ENCODE measurements around the gene KCNK5.

The KCNK5 gene

DNA sequence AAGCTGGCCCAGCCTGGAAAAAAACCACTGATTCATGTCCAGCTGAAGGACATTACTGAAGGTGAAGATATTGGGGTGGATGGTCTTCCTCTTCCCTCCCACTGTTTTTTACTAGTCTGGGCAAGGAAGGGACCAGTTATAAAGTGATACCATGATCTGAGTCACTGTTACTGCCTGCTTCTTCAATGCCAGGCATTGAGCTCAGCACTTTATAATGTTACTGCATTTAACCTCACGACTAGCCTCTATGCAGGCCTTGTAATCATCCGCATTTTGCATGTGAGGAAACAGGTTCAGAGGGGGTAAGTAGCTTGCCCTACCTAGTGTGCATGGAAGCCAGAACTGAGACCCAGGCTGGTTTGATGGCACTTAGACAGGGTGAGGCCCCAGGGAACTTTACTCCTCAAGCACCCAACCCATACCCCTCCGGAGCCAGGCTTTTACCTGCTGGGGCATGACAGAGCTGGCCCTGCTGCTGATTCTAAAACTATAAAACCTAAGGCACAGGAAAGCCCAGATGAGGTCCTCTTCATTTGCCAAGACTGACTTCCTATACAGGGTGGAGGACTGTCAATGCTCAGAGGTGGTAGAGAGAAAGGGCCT, 11.0 kb upstream of the KCNK5 start:
- DNase-seq, result no peak

- DNase-seq, result no peak
Observed at GRCh38 chr6:39239527-39240154, 10.4 kb upstream of the KCNK5 start.

GRCh38 chr6:39236742-39237141, 7.5 kb upstream of the KCNK5 start:
- DNase-seq, result no peak

- no peak for DNase-seq
Observed at GRCh38 chr6:39233333-39233732, 4.1 kb upstream of the KCNK5 start.

GRCh38 chr6:39231521-39232243, 2.4 kb upstream of the KCNK5 start:
- DNase-seq, result no peak

DNA sequence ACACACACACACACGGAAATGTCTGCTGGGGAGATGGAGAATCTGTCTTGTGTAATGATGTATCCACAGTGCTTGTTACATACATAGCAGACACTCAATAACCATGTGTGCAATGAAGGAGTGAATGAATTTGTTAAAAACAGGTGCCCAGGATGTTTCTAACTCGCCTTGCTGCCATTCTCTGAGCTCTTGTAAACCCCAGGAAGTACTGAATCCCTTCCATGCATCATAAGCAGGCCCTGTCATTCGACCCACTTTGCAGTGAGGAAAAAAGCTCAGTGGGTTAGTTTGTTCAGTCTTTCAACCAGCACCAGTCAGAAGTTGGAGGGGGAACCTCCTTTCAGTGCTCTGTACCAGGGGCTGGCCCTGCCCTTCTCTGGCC, 1.4 kb upstream of the KCNK5 start:
- DNase-seq, result no peak

DNA sequence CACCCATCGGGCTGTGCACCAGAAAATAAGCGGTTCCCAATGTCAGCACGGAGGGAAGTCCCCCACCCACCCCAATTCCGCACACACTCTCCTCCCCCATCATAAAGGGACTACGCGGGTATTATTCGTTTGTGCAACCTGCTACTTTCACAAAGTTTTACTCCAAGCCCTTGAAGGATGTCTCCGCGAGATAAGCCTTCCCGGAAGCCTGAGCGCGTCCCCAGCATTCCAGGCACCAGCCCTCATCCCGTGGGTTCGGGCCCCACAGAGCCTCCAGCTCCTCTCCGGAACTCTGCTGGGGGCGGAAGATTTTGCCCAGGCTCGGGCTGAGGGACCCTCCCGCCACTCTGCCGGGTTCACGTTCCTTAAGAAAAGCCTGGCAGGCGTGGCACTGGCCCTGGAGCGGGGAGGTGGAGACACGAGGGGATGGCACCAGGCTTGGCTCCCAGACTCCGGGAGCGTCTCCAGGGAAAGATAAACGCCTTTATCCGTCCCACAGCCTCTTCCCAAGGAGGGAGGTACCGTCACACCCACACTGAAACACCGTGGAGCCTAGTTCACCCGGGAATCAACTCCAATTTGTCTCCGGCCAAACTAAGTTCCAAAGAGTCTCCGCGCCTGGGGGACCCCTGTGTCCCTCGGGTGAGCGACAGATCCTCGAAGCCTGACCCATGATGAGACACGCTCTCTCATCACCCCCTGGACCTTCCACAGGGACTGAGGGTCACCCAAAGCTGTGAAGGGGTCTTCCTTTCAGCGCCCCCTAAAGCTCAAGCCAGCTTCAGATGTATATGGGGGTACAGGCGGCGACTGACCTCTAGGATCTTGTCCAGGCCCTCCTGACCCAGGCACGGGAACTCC, 934 bp downstream of the KCNK5 start:
- no peak for DNase-seq

DNA sequence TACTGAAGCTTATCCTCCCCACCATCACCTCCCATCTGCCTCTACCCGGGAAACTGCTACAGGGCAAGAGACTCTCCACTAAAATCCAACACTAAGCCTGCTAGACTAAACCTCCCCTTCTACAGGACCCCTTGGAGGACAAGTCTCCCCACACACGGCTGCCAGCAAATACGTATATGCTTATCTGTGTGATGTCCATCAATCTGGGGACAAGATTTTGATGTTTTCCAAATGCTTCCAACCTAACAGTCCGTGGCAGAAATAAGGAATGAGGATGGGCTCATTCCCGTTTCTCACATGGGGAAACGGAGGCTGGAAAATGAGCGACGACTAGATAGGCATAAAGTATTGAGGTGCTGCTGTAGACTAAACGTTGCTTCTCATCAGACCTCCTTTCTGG, 1.8 kb downstream of the KCNK5 start:
- no peak for DNase-seq

DNA sequence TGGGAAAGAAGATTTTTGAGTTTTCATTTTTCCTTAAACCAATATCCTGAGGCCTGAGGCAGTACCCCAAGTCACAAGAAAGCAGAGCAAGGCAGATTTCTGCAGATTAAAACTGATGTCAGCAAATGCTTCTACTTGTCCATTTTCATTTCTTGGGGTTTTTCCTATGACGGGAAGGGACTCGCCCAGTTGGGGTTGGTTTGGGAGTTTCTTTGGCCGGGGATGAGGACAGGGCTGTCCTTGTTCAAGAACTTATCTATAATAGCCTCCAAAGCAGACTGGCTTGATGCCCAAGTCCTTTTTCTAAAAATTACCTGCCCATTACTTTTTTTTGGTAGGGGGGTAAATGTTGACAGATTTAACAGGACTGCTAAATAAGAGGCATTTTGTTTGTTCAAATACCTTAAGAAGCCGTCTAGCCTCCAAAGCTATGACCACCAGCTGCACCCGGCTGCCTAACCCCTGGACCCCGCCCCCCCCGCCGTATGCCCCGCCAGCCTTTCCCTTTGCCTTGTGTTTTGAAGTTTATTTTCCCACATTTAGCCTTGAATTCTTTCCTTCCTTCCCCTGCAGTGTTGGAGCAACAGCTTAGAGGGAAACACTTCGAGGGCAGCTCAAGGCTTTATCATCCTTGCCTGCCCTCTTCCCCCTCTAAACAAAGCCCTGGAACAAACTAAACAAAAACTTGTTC, 2.5 kb downstream of the KCNK5 start:
- no peak for DNase-seq

- no peak for DNase-seq
Observed at GRCh38 chr6:39225946-39226437, 3.3 kb downstream of the KCNK5 start.

- DNase-seq, result no peak
Observed at GRCh38 chr6:39225543-39225942, 3.7 kb downstream of the KCNK5 start.

- DNase-seq, result no peak
Observed at GRCh38 chr6:39224523-39225182, 4.6 kb downstream of the KCNK5 start.

DNA sequence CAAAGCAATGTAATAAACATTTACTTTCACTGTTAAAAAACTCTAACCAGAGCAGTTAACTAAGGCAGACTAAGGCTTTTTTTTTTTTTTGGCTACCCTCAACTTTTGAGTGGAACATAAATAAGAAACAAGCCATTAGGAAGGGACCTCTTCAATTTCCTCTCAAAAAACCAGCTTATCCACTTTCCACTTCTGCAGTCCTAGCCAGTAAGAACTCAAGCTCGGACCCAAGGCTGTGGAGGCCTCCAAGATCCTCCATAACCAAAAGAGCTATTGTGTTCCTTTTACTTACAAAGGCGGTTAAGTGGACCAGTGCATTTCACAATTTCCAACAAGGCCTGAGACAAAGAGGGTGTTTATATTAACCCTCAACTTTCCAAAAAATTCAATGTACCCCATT, 5.3 kb downstream of the KCNK5 start:
- DNase-seq, result no peak

GRCh38 chr6:39223555-39223954, 5.7 kb downstream of the KCNK5 start:
- DNase-seq, result no peak

GRCh38 chr6:39223061-39223460, 6.2 kb downstream of the KCNK5 start:
- no peak for DNase-seq

DNA sequence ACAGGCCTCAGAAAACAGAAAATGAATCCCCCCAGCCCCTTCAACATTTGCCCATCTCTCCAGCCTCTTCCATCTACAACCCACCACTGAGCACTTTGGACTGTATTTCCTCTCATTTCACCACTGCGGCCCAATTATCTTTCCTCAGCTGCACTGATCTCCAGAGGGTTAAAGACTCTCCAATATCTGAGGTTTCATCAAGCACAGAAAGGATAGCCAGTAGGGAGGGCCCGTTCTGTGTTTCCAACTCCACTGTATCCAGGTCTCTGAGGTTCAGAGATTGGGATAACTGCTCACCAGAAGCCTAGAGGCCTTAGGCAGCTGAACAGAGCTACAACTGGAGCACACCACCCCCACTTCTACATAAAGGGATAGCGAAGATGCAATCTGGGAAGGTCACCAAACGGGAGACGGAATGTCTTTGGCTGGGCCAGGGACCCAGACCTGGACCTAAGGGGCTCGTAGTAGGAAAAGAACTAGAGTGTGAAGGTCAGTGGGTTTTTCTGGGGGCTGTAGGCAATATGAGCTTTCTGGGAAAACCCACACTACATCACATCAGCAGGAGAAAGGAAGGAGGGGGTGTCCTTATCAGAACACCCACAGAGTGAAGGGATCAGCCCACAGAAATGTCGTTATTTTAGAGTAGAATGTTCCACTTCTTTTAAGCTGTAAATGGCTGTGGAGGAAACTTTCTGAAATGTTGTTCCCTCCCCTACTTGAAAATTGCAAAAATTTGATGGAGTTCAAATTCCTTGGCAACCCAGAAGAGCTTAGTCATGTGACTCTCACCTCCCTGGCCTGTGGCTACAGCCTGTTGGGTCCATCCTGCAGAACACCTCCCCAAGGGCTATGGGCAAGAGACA, 7.3 kb downstream of the KCNK5 start:
- DNase-seq, result no peak

- no peak for DNase-seq
Observed at GRCh38 chr6:39221115-39221514, 8.2 kb downstream of the KCNK5 start.

DNA sequence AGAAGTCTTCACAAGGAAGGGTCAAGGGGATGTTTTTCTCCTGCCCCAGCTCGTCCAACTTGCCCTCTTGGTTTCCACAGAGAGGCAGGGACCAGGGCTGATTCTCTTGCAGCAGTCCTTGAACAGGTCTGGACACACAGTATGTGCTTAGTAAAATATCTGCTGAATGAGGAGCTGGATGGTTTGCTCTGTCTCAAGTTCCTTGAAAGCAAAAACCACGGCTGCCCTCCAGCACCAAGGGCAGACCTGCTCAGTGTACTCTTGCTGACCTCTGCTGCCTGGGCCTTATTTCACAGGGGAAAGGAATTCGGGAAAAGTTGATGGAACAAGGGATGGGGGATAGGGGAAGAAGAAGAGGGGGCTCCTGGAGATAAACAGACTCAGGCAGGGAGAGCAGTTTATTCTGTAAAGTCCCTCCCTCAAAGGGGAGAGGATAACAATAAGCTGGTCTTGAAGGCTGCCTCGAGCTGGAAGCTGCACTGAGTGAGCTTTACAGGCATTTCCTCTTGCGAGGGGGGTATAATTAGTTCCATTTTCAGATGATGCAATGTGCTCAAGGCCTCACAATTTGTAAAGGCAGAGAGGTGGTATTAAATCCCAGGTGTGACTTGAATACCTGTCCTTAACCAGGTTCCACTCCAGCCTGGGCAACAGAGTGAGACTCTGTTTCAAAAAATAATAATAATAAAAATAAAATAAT, 10.3 kb downstream of the KCNK5 start:
- DNase-seq, result peak in 1 of 2 experiments; percentile 17

DNA sequence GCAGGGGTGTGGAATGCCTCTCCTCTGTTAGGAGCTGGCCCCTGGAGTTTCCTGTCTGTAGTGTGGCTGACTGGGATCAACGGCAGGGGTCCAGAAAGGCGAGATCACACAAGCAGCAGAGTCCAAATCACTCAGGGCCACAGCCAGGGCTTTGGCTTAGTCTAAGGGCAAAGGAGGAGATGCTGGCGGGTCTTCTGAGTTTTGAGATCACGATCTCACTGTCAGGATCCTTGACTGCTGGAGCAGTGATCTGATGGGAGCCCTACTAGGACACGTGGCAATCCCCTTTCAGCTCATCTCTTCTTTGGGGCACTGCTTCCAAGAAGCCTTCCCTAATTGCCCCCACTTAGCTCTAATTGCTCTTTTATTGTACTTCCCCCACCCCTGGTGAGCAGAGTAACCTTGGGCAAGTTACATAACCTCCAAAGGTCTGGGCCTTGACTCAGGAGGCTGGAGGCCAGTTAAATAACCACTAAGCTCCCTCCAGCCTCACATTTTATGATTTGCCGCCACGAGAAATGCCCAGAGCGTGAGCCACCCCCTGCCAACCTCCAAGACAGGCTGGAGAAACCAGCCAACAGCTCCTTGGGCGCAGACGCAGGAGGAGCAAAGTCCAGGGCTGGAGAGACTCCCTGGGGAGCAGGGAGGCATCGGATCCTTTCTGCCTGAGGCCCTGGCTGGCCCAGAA, 12.0 kb downstream of the KCNK5 start:
- DNase-seq, result peak in 1 of 2 experiments; percentile 35

DNA sequence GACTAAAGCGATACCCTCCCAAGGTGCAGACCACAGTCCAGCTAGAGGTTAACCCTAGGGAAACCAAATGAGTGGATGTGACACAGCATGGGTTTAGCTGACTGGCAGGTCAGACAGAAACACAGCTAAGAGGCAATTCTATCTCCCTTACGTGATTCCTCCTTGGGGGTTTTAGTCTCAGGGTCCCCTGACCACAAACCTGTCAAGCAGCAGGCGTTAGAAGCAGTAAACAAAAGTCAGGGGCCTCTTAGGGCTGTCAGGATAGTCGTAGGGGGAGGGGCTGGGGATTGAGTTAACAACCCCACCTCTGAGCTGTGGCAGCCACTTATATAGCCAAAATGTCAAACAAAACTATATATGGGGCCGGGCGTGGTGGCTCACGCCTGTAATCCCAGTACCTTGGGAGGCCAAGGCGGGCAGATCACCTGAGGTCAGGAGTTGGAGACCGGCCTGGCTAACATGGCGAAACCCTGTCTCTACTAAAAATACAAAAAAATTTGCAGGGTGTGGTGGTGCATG, 13.6 kb downstream of the KCNK5 start:
- no peak for DNase-seq

All from NCI-H526 (cell line).